Measurements from ENCODE around the gene TTC12. TPM values are rescaled to one million over a fixed set of nuclear protein-coding genes. Genes with fewer than 3 reads are reported as not detected.

Gene TTC12
- total RNA-seq, 1 donor from 2014 or later, result 49.1 TPM

GRCh38 chr11:113386866-113387265 lies 72.5 kb downstream of the TTC12 start:
- no peak overlapping the region for H3K4me3 Mint-ChIP-seq
- H3K27me3 Mint-ChIP-seq (ENCODE audit: low read depth), result no peaks in the 10 kb centered on the region
- no peak overlapping the region for H3K27ac Mint-ChIP-seq
- H3K4me1 Mint-ChIP-seq, result peaks cover 13% of the 10 kb centered on the region
- DNase-seq (ENCODE audit: low spot score in 2 of 2, unreplicated experiment in 2 of 2), result no peak
- H3K36me3 Mint-ChIP-seq, result no peaks in the 10 kb centered on the region
- no peak for TF ChIP-seq CTCF (IDR thresholded peaks at IDR 0.05; ENCODE audit: unreplicated experiment)
- H3K9me3 Mint-ChIP-seq, result no peaks in the 10 kb centered on the region

GRCh38 chr11:113387605-113388211 lies 73.3 kb downstream of the TTC12 start, which contains the start of gene ANKK1:
Gene ANKK1 (plus strand): TSS chr11:113387779. CDS start chr11:113387885, 106 bp downstream.
- Mint-ChIP-seq H3K4me3 (no peak within 1 kb of the TSS), H3K27me3 (ENCODE audit: low read depth) (peaks cover 3% of the 10 kb centered on the region), H3K4me1 (peaks cover 13% of the 10 kb centered on the region), H3K9me3 (no peaks in the 10 kb centered on the region), H3K36me3 (no peaks in the 10 kb centered on the region), H3K27ac (no peak within 1 kb of the TSS)
- DNase-seq (ENCODE audit: low spot score in 2 of 2, unreplicated experiment in 2 of 2), result peak in 1 of 2 experiments; percentile 59
- TF ChIP-seq CTCF (IDR thresholded peaks at IDR 0.05; ENCODE audit: unreplicated experiment), result no peak

- H3K27ac Mint-ChIP-seq, result no peak overlapping the region
- H3K4me1 Mint-ChIP-seq, result peaks cover 13% of the 10 kb centered on the region
- peaks cover 3% of the 10 kb centered on the region for H3K27me3 Mint-ChIP-seq (ENCODE audit: low read depth)
- DNase-seq (ENCODE audit: low spot score in 2 of 2, unreplicated experiment in 2 of 2), result no peak
- TF ChIP-seq CTCF (IDR thresholded peaks at IDR 0.05; ENCODE audit: unreplicated experiment), result no peak
- H3K36me3 Mint-ChIP-seq, result no peaks in the 10 kb centered on the region
- H3K4me3 Mint-ChIP-seq, result no peak overlapping the region
- H3K9me3 Mint-ChIP-seq, result no peaks in the 10 kb centered on the region
Measured at GRCh38 chr11:113389272-113389671, 74.9 kb downstream of the TTC12 start.

GRCh38 chr11:113392236-113392921 lies 78.0 kb downstream of the TTC12 start:
- peaks cover under 1% of the 10 kb centered on the region for H3K4me1 Mint-ChIP-seq
- H3K27ac Mint-ChIP-seq, result no peak overlapping the region
- no peak for TF ChIP-seq CTCF (IDR thresholded peaks at IDR 0.05; ENCODE audit: unreplicated experiment)

GRCh38 chr11:113393501-113393985 lies 79.2 kb downstream of the TTC12 start:
- Mint-ChIP-seq H3K4me1 (no peaks in the 10 kb centered on the region), H3K4me3 (no peak overlapping the region), H3K27ac (no peak overlapping the region), H3K27me3 (ENCODE audit: low read depth) (peaks cover 3% of the 10 kb centered on the region), H3K9me3 (no peaks in the 10 kb centered on the region), H3K36me3 (no peaks in the 10 kb centered on the region)
- no peak for TF ChIP-seq CTCF (IDR thresholded peaks at IDR 0.05; ENCODE audit: unreplicated experiment)
- DNase-seq (ENCODE audit: low spot score in 2 of 2, unreplicated experiment in 2 of 2), result no peak

More at GRCh38 chr11:113392236-113392921, 78.0 kb downstream of the TTC12 start:
- Mint-ChIP-seq H3K27me3 (ENCODE audit: low read depth) (peaks cover 3% of the 10 kb centered on the region), H3K9me3 (no peaks in the 10 kb centered on the region), H3K4me3 (no peak overlapping the region), H3K36me3 (no peaks in the 10 kb centered on the region)
- DNase-seq (ENCODE audit: low spot score in 2 of 2, unreplicated experiment in 2 of 2), result no peak
